Retina (tissue), 1 donor: ENCODE results near the gene CCNL2.
A peak's percentile ranks its signal among the peaks of the same experiment; 100 is the strongest.

Experiments
- DNase-seq: peaks from one replicate; pipeline ENCODE4 v3.0.0-alpha.2; 2016

Gene CCNL2

DNA sequence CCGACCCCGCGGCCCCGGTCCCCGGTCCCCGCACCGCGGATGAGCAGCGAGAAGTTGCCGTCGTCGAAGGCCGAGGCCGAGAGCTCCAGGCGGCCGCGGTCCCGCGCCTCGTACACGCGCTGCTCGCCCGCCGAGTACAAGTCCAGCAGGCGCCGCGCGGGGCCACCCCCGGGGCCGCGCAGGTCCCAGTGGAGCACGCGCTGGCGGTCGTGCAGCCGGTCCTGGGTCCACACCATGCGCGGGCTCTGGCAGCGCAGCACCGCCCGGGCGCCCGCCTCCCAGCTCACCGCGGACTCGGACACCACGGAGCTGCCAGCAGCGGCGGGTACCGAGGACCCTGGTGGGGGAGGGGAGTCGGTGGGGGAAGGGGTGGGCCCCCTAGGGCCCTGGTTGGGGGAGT is 43.7 kb downstream of the CCNL2 start:
- DNase-seq, result peak; percentile 55

GRCh38 chr1:1354271-1355247 is 44.6 kb downstream of the CCNL2 start:
- DNase-seq, result no peak

DNA sequence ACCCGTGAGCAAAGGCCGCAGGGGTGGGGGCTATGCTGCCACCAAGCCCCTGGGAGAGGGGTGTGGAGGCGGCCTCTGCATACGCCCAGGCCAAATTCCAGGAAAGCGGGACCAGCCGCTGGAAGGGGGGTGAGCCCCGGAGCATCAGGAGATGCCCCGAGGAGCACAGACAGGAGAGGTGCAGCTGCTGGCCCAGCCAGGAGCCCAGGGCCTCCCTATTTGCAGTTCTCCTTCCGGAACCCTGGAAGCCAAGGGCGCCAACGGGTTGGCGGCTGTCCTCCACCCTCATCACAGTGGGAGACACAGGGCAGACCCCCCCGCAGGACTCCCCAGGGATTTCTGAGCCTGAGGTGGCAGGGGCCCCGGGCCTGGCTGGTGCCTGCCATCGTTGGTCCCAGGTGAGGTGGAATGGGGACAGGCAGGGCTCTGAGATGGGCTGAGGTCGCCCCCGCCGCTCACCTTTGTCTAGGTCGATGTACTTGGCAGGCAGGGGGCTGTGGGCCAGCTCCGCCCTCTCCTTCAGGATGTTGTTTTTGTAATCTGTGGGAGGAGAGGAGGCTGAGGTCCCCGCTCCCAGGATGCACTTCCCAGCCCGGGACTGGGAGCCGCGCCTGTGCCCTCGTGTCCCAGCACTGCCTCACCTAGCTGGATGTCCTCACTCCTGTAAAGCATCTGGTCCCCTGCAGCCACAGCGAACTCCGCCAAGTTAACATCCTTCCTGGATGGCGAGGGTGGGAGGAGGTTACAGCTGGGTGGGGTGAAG is 45.6 kb downstream of the CCNL2 start:
- no peak for DNase-seq

DNA sequence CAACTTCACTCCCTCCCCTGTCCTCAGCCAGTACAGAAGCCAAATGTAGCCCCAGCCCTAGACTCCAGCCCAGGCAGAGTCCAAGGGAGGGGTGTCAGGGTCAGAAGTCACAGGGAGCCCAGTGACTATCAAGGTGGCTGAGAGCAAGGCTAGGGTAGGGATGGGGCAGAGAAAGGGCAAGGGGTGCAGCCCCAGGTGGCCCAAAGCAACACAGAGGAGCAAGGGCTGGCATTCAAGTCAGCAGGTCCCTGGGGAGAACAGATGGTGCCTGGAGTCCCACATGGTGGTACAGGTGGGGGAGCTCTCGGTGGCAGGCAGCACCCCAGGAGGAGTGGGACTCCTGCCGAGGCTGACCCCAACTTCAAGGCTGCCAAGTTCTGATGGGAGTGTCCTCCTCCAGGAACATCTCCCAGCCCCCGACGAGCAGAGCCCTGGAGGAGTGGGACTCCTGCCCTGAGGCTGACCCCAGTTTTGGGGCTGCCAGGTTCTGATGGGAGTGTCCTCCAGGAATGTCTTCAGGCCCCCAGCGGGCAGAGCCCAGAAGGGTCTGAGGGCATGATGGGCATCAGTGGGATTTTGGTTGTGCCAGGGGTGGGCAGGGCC is 46.2 kb downstream of the CCNL2 start:
- DNase-seq, result no peak

DNA sequence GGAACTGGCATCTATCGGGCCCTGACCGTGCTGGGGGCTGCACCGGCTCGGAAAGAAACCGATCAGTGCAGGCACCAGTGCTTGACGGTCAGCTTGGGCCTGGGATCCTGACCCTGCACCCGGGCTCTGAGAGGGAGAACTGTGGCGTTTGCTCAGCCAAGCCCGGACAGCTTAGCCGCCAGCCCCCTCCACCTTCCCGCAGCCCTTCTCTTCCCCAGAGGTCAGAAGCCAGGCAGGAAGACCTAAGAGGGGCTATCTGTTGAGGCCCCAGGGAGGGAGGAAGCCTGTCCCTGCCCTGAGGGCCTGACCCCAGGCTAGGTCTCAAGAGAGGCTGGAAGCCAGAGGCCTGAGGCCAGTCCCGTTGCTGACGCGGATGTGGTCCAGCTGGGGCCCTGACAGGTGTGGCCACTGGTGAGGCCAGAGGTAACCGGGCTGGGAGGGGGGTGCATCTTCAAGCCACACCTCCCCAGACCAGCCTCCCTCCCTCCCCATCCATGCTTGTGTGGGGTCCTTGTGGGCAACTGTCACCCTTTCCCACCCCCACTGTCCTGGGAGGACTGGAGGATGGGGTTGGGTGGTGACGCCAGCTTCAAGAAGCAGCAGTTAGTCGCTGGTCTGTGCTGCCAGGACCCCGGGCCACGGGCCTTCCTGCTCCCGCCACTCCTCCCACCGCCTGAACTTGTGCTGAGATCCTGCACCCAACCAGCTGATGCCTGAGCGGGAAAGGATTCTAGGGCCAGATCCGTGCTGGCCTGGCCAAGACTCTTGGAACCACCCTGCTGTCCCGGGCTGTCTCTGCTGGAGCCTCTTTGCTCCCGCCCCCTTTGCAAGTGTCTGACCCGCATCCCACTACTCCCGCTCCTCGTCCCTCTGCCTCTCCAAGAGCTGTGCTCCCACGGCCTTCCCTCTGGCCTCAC is 47.4 kb downstream of the CCNL2 start:
- peak; percentile 51 for DNase-seq

GRCh38 chr1:1349256-1350012 is 49.7 kb downstream of the CCNL2 start, which contains the start of gene DVL1:
DVL1 (minus strand) TSS chr1:1349418; CDS start chr1:1349065, 353 bp downstream.
- DNase-seq, result peak; percentile 88

GRCh38 chr1:1348420-1349255 is 50.5 kb downstream of the CCNL2 start:
- DNase-seq, result peak; percentile 48

- peak; percentile 50 for DNase-seq
Observed at GRCh38 chr1:1347663-1348419, 51.3 kb downstream of the CCNL2 start.

DNA sequence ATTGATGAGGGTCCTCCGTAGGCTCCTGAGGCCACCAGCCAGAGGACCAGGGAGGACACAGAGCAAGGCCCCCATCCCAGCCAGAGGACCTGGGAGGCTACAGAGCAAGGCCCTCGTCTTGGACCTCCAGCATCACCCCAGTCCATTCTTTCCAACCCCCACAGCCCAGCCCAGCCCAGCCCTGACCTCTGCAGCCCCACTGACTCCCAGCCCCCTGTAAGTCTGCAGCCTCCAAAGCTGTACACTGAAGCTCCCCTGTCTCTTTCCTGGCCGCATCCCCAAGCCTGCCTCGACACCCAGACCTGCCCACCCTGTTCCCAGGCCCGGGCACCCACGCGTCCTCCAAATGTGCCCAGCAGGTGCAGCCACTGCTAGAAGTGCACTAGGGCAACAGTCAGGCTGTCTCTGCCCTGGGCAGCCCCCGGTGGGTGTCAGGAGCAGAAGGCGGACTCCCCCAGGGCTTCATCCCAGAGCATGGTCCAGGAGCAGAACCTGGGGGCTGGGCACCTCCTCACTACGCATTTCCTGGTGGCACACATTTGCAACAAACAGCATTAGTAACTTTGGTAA is 52.0 kb downstream of the CCNL2 start:
- no peak for DNase-seq

DNA sequence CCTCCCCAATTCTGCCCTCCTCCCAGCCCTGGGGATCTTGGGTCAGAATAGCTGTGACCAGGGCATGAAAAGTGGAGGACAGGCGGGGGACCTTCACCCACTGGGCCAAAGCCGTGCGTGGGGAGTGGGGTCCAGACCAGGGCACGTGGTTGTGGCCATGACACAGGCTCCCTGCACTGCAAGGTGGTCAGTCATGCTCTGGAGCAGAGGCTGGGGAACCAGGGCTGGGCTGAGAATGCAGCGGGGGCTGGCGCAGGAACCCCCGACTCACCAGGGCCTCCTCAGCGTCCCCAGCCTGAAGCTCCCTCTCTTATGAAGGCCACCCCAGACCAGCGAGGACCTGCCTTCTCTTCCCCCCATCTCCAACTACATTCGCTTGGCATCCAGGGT is 52.6 kb downstream of the CCNL2 start:
- DNase-seq, result no peak

DNA sequence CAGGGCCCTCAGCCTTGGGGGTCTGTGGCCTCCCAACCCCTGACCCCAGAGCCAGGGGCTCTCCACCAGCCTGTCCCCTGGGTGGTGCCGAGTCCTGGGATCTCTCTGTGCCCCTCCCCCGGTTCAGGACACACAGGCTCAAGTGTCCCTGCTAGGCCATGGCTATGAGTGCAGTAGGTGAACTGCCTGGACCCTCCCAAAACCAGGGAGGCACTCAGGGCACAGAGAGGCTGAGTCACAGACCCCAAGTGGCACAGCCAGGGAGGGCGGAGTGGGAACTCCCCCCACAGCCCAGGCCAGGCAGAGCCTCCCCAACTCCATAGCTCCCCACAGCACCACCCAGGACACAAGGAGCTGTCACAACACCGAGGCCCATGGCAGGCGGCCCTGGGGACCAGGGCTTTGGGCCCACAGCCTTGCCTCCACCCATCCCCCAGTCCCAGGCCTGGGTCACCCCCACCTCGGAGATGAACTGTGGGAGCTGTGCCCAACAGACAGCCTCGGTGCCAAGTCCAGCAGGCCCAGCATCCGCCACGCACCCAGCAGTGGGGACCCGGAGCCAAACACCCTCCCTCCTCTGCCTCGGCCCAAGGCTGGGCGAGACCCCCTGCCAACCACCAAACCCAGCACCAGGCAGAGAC is 53.2 kb downstream of the CCNL2 start:
- DNase-seq, result no peak

GRCh38 chr1:1345384-1345783 is 53.8 kb downstream of the CCNL2 start:
- no peak for DNase-seq

DNA sequence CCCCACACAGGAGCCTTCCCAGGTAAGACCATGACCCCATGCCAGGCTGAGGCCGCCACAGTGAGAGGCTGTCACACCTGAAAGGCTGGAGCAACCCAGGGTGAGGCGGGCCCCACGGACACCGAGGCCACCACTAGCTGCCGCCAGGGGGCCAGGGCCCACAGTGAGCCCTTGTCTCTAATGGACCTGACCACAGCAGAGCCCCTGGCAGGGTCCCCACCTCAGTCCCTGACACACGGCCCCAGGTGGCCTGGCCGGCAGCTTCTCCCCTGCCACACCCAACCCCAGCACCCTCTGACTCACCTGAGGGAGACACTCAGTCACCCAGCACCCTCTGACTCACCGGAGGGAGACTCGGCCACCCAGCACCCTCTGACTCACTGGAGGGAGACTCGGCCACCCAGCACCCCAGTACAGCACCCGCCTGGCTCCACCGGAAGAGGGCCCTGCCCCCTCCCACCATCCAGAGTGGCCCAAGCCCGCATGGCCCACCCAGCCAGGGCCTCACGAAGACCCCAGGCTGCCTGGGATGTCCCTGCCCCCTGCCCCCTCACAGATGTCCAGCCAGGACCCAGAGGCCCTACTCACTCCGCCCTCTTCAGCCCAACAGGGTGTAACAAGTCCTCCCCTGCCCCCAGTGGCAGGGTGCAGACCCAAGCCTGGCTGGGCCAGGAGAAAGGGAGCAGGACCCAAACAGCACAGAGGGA is 54.3 kb downstream of the CCNL2 start:
- DNase-seq, result no peak

DNA sequence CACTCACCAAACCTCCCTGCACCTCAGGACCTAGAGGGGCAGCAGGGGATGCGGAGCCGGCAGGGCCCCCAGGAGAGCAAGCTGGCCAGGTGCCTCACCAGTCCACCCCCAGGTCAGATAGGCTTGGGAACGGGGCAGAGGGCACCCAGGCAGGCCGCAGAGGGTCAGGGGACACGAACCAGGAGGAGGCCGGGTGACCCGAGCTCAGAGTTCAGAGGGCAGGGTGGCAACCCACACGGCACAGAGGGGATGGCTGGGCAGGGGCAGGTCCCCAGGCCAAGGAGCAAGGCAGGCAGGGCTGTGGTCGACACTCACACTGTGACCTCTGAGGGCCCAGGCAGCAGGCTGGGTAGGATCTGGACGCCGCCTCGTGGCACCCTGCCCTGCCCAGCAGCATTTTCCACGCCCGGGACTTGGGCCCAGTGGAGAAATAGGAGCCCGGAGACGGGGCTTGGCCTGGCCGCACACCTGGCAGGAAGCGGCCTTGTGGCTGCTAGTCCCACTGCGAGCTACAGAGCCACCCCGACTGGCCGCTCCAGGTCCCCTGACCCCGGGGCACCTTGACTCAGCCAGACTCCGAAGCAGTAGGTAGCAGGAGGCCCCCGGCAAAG is 55.2 kb downstream of the CCNL2 start:
- no peak for DNase-seq

- DNase-seq, result no peak
Observed at GRCh38 chr1:1342584-1343115, 56.5 kb downstream of the CCNL2 start.

GRCh38 chr1:1342061-1342562 is 57.0 kb downstream of the CCNL2 start:
- no peak for DNase-seq

DNA sequence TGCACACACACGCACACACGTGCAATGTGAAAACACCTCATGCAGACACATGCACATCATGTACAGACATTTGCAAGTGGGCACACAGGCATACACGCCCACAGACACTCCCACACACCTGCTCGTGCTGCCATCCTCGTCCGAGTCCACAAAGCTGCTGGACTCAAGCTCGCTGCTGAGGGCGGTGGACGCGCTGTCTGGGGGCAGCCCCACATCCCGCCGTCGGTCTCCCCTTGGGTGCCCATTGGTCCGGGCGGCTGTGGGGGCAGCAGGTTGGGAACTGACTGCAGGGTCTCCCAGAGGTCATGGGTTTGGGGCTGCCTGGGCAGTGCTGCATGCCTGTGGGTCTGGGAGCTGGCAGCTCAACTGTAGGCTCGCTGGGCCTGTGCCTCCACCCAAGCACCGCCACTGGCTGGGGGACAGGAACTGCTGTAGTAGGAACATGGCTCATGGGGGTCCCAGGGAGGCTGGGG is 57.5 kb downstream of the CCNL2 start:
- DNase-seq, result no peak
